SU-DHL-6 (cell line): ENCODE measurements around the gene AXIN1.

ENCODE experiments used
- CTCF ChIP-seq: fragments of 200-600 bp; sonication (generic); IDR thresholded peaks from one replicate; pipeline ENCODE4 v1.5.1; 2017; ENCODE audit warnings: antibody characterized with exemption, mild to moderate bottlenecking, low read length, moderate library complexity; ENCODE audit not compliant: insufficient read depth, poor library complexity, severe bottlenecking
- EZH2phosphoT487 ChIP-seq: fragments of 200-600 bp; sonication (generic), shearing (Covaris generic); conservative IDR thresholded peaks from 2 replicates; pipeline ENCODE4 v1.6.1; 2018; ENCODE audit warnings: mild to moderate bottlenecking, antibody characterized with exemption, low read length, moderate library complexity, mixed read lengths

- TF ChIP-seq CTCF (no peak), EZH2phosphoT487 (no peak)
Observed at GRCh38 chr16:376817-377418, 24.4 kb upstream of the AXIN1 start.
